ENCODE measurements around the gene SLC6A13. TPM values are rescaled to one million over a fixed set of nuclear protein-coding genes. Genes with fewer than 3 reads are reported as not detected.

The SLC6A13 gene
- total RNA-seq, 1 experiment from 2014 or later: not detected

DNA sequence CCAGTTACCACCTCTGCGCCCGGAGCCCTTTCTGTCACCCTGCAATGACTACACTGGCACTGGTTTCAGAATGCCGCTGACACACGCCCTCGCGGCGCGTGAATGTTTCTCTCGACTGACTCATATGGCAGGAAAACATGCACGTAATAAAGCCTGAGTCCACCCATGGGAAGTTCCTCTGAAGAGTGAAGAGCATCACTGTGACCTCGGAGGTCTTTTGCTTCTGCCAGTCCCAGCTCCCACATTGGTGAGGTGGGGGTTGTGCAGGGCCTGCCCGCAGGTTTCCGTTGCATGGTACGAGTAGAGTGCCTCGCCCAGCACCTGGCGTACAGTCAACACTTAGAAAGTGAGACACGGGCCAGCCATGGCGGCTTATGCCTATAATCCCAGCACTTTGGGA lies 37.6 kb downstream of the SLC6A13 start:
- Histone ChIP-seq H3K4me2 (ENCODE audit: low read length) (no peak overlapping the region), H3K4me1 (ENCODE audit: insufficient read depth, low read length) (no peaks in the 10 kb centered on the region), H3K9ac (ENCODE audit: low read length) (no peak overlapping the region), H3F3A (ENCODE audit: low read length, unreplicated experiment) (no peaks in the 10 kb centered on the region), H3K4me3 (ENCODE audit: low read length) (no peak overlapping the region), H3K9me2 (replicated peaks; ENCODE audit: low read length) (no peaks in the 10 kb centered on the region), H3K36me3 (ENCODE audit: low read depth, low read length) (no peaks in the 10 kb centered on the region), H4K20me1 (ENCODE audit: low read length) (no peaks in the 10 kb centered on the region), H3K79me2 (ENCODE audit: low read length) (no peaks in the 10 kb centered on the region), H3K9me3 (ENCODE audit: low read length) (no peaks in the 10 kb centered on the region), H3K27ac (ENCODE audit: low read length) (no peak overlapping the region), H3K27me3 (ENCODE audit: low read length) (peaks cover 39% of the 10 kb centered on the region), H2AFZ (ENCODE audit: low read length) (no peak overlapping the region)
- BruUV-seq (replicated peaks): no TSS peak
- intact Hi-C loops (cut with micrococcal nuclease): no loop called here
- ChIA-PET CTCF (no interaction called here), POLR2A (ENCODE audit: unreplicated experiment) (no interaction called here)
- DNase-seq (no peak), ATAC-seq (no peak)
- no peak for TF ChIP-seq EZH2phosphoT487 (IDR thresholded peaks at IDR 0.05; ENCODE audit: borderline replicate concordance, low read length)
- no peak for TF ChIP-seq EZH2 (IDR thresholded peaks at IDR 0.05; ENCODE audit: low read length, unreplicated experiment)
- TF ChIP-seq CTCF (conservative IDR thresholded peaks at IDR 0.05; ENCODE audit: low read depth, low read length): no peak

GRCh38 chr12:224330-224729 lies 38.3 kb downstream of the SLC6A13 start:
- CTCF ChIA-PET: no interaction called here
- Histone ChIP-seq H3K27me3 (ENCODE audit: low read length) (peaks cover 32% of the 10 kb centered on the region), H3K4me1 (ENCODE audit: insufficient read depth, low read length) (no peaks in the 10 kb centered on the region), H3F3A (ENCODE audit: low read length, unreplicated experiment) (no peaks in the 10 kb centered on the region), H3K9me3 (ENCODE audit: low read length) (no peaks in the 10 kb centered on the region), H3K4me3 (ENCODE audit: low read length) (no peak overlapping the region), H2AFZ (ENCODE audit: low read length) (no peak overlapping the region), H3K36me3 (ENCODE audit: low read depth, low read length) (no peaks in the 10 kb centered on the region; the same call in 1 of the 2 replicates), H4K20me1 (ENCODE audit: low read length) (no peaks in the 10 kb centered on the region), H3K9ac (ENCODE audit: low read length) (no peak overlapping the region), H3K9me2 (replicated peaks; ENCODE audit: low read length) (no peaks in the 10 kb centered on the region), H3K27ac (ENCODE audit: low read length) (no peak overlapping the region), H3K4me2 (ENCODE audit: low read length) (no peak overlapping the region), H3K79me2 (ENCODE audit: low read length) (no peaks in the 10 kb centered on the region)
- TF ChIP-seq EZH2 (IDR thresholded peaks at IDR 0.05; ENCODE audit: low read length, unreplicated experiment): no peak
- TF ChIP-seq EZH2phosphoT487 (IDR thresholded peaks at IDR 0.05; ENCODE audit: borderline replicate concordance, low read length): no peak
- no peak for TF ChIP-seq CTCF (conservative IDR thresholded peaks at IDR 0.05; ENCODE audit: low read depth, low read length)
- POLR2A ChIA-PET (ENCODE audit: unreplicated experiment): no interaction called here
- BruUV-seq (replicated peaks): no TSS peak
- ATAC-seq (no peak), DNase-seq (no peak)
- intact Hi-C loops (cut with micrococcal nuclease): no loop called here

- TF ChIP-seq EZH2phosphoT487 (IDR thresholded peaks at IDR 0.05; ENCODE audit: borderline replicate concordance, low read length) (no peak), EZH2 (IDR thresholded peaks at IDR 0.05; ENCODE audit: low read length, unreplicated experiment) (no peak), CTCF (conservative IDR thresholded peaks at IDR 0.05; ENCODE audit: low read depth, low read length) (no peak)
- Histone ChIP-seq H3K4me2 (ENCODE audit: low read length) (no peak overlapping the region), H3K36me3 (ENCODE audit: low read depth, low read length) (no peaks in the 10 kb centered on the region; the same call in 1 of the 2 replicates), H2AFZ (ENCODE audit: low read length) (no peak overlapping the region), H3K27ac (ENCODE audit: low read length) (no peak overlapping the region), H3K9me2 (replicated peaks; ENCODE audit: low read length) (no peaks in the 10 kb centered on the region), H3K27me3 (ENCODE audit: low read length) (peaks cover 27% of the 10 kb centered on the region), H3K4me1 (ENCODE audit: insufficient read depth, low read length) (no peaks in the 10 kb centered on the region), H3F3A (ENCODE audit: low read length, unreplicated experiment) (no peaks in the 10 kb centered on the region), H4K20me1 (ENCODE audit: low read length) (no peaks in the 10 kb centered on the region), H3K9ac (ENCODE audit: low read length) (no peak overlapping the region), H3K4me3 (ENCODE audit: low read length) (no peak overlapping the region), H3K79me2 (ENCODE audit: low read length) (no peaks in the 10 kb centered on the region), H3K9me3 (ENCODE audit: low read length) (no peaks in the 10 kb centered on the region)
- POLR2A ChIA-PET (ENCODE audit: unreplicated experiment): no interaction called here
- CTCF ChIA-PET: no interaction called here
- DNase-seq: no peak
- intact Hi-C loops (cut with micrococcal nuclease): no loop called here
- BruUV-seq (replicated peaks): no TSS peak
- no peak for ATAC-seq
Measured at GRCh38 chr12:223841-224240, 38.8 kb downstream of the SLC6A13 start.

All from PC-3 (cell line).